ENCODE results near the gene BMI1. TPM values are rescaled to one million over a fixed set of nuclear protein-coding genes. Genes with fewer than 3 reads are reported as not detected.

The BMI1 gene
- polyA plus RNA-seq, 1 donor (not counting 4 experiments of a cell fraction or from before 2014, with no cell fraction given): 33.1 TPM

- H3K79me2 ChIP-seq (ENCODE audit: control insufficient read depth, insufficient read depth, low read length): no peaks in the 10 kb centered on the region
- no peak overlapping the region for H2AFZ ChIP-seq (ENCODE audit: control insufficient read depth, low read length)
- dilution Hi-C loops (cut with MboI; ENCODE audit: extremely low pct_ligation_motif_present, low sequenced_read_pairs): no loop called here
- peaks cover 2% of the 10 kb centered on the region for H3K4me1 ChIP-seq (ENCODE audit: control insufficient read depth, extremely low read depth, insufficient read depth, low read length)
- H3K9me1 ChIP-seq (ENCODE audit: control insufficient read depth, extremely low read depth, insufficient read depth, low read length): no peaks in the 10 kb centered on the region
- no peak overlapping the region for H3K4me2 ChIP-seq (ENCODE audit: control insufficient read depth, extremely low read depth, insufficient read depth, low read depth, low read length)
- no peak for TF ChIP-seq CTCF (optimal IDR thresholded peaks at IDR 0.05 in 1 of 3, IDR thresholded peaks at IDR 0.05 in 1 of 3, conservative IDR thresholded peaks at IDR 0.05 in 1 of 3; ENCODE audit: extremely low read depth in 1 of 3, insufficient read depth in 2 of 3, low read length in 3 of 3)
- TF ChIP-seq EZH2 (IDR thresholded peaks at IDR 0.05; ENCODE audit: low read length): no peak
- no peaks in the 10 kb centered on the region for H3K9me3 ChIP-seq (ENCODE audit: control insufficient read depth, low read depth, low read length)
- no peak overlapping the region for H3K9ac ChIP-seq (ENCODE audit: control insufficient read depth, extremely low read depth, insufficient read depth, low read length)
- H3K4me3 ChIP-seq (ENCODE audit: control insufficient read depth in 2 of 3, extremely low read depth in 1 of 3, insufficient read depth in 2 of 3, low read depth in 1 of 3, low read length in 3 of 3): no peak overlapping the region
- FAIRE-seq (no peak), DNase-seq (ENCODE audit: low read depth, low spot score) (no peak)
- H3K27ac ChIP-seq (ENCODE audit: control insufficient read depth, insufficient read depth, low read length): no peak overlapping the region
- H4K20me1 ChIP-seq (ENCODE audit: control insufficient read depth, extremely low read depth, insufficient read depth, low read length): no peaks in the 10 kb centered on the region
- H3K36me3 ChIP-seq (ENCODE audit: control insufficient read depth in 2 of 2, extremely low read depth in 1 of 2, insufficient read depth in 2 of 2, low read length in 2 of 2): peaks cover 5 to 8% of the 10 kb centered on the region in 2 experiments
- H3K27me3 ChIP-seq (ENCODE audit: control insufficient read depth, extremely low read depth, insufficient read depth, low read length): peaks cover 35% of the 10 kb centered on the region
Observed at GRCh38 chr10:22332116-22332692, 11.3 kb downstream of the BMI1 start.

GRCh38 chr10:22333167-22333974 is 12.5 kb downstream of the BMI1 start:
- TF ChIP-seq EZH2 (IDR thresholded peaks at IDR 0.05; ENCODE audit: low read length) (no peak), CTCF (optimal IDR thresholded peaks at IDR 0.05 in 1 of 3, IDR thresholded peaks at IDR 0.05 in 1 of 3, conservative IDR thresholded peaks at IDR 0.05 in 1 of 3; ENCODE audit: extremely low read depth in 1 of 3, insufficient read depth in 2 of 3, low read length in 3 of 3) (no peak)
- no peak overlapping the region for H2AFZ ChIP-seq (ENCODE audit: control insufficient read depth, low read length)
- H3K9ac ChIP-seq (ENCODE audit: control insufficient read depth, extremely low read depth, insufficient read depth, low read length): no peak overlapping the region
- no peak overlapping the region for H3K4me3 ChIP-seq (ENCODE audit: control insufficient read depth in 2 of 3, extremely low read depth in 1 of 3, insufficient read depth in 2 of 3, low read depth in 1 of 3, low read length in 3 of 3)
- H3K9me3 ChIP-seq (ENCODE audit: control insufficient read depth, low read depth, low read length): no peaks in the 10 kb centered on the region
- H3K4me2 ChIP-seq (ENCODE audit: control insufficient read depth, extremely low read depth, insufficient read depth, low read depth, low read length): no peak overlapping the region
- H4K20me1 ChIP-seq (ENCODE audit: control insufficient read depth, extremely low read depth, insufficient read depth, low read length): no peaks in the 10 kb centered on the region
- H3K27ac ChIP-seq (ENCODE audit: control insufficient read depth, insufficient read depth, low read length): no peak overlapping the region
- H3K36me3 ChIP-seq (ENCODE audit: control insufficient read depth in 2 of 2, extremely low read depth in 1 of 2, insufficient read depth in 2 of 2, low read length in 2 of 2): peaks cover 5 to 8% of the 10 kb centered on the region in 2 experiments
- H3K79me2 ChIP-seq (ENCODE audit: control insufficient read depth, insufficient read depth, low read length): no peaks in the 10 kb centered on the region
- no peaks in the 10 kb centered on the region for H3K9me1 ChIP-seq (ENCODE audit: control insufficient read depth, extremely low read depth, insufficient read depth, low read length)
- DNase-seq (ENCODE audit: low read depth, low spot score) (no peak), FAIRE-seq (no peak)
- dilution Hi-C loops (cut with MboI; ENCODE audit: extremely low pct_ligation_motif_present, low sequenced_read_pairs): no loop called here
- H3K27me3 ChIP-seq (ENCODE audit: control insufficient read depth, extremely low read depth, insufficient read depth, low read length): peaks cover 43% of the 10 kb centered on the region
- H3K4me1 ChIP-seq (ENCODE audit: control insufficient read depth, extremely low read depth, insufficient read depth, low read length): peaks cover 2% of the 10 kb centered on the region
